Smooth muscle cell (in vitro differentiated cells): ENCODE measurements around the gene HAPSTR1. TPM values are rescaled to one million over a fixed set of nuclear protein-coding genes. Genes with fewer than 3 reads are reported as not detected.

Source experiments
- DNase-seq: peaks from one replicate; lab custom pipeline; 2025; ENCODE audit not compliant: unreplicated experiment; lab: John Stamatoyannopoulos, UW
- H2AFZ ChIP-seq: fragments of 200-600 bp; sonication (generic); 2 replicates; pipeline ENCODE4 v1.6.0; 2016; ENCODE audit warnings: antibody characterized with exemption, low read depth, mild to moderate bottlenecking
- H3F3A ChIP-seq: fragments of 200-600 bp; sonication (generic); 2 replicates; pipeline ENCODE4 v1.6.0; 2017; ENCODE audit warnings: antibody characterized with exemption, low read depth
- H3K27ac ChIP-seq: fragments of 200-600 bp; sonication (generic); 2 replicates; pipeline ENCODE4 v1.5.1; 2016; ENCODE audit warnings: low read depth, mild to moderate bottlenecking
- H3K27me3 ChIP-seq: fragments of 200-600 bp; sonication (generic); 2 replicates; pipeline ENCODE4 v1.6.1; 2016; ENCODE audit warnings: low read depth, mild to moderate bottlenecking
- H3K36me3 ChIP-seq: fragments of 200-600 bp; sonication (generic); 2 replicates; pipeline ENCODE4 v1.5.1; 2016; ENCODE audit warnings: low read depth
- H3K4me1 ChIP-seq: fragments of 200-600 bp; sonication (generic); 2 replicates; pipeline ENCODE4 v1.5.1; 2016; ENCODE audit warnings: low read depth
- H3K4me2 ChIP-seq: fragments of 200-600 bp; sonication (generic); 2 replicates; pipeline ENCODE4 v1.6.0; 2016; ENCODE audit warnings: mild to moderate bottlenecking
- H3K4me3 ChIP-seq: fragments of 200-600 bp; sonication (generic); 2 replicates; pipeline ENCODE4 v1.5.1; 2016; ENCODE audit warnings: mild to moderate bottlenecking
- H3K79me2 ChIP-seq: fragments of 200-600 bp; sonication (generic); 2 replicates; pipeline ENCODE4 v1.6.0; 2016; ENCODE audit warnings: low read depth, mild to moderate bottlenecking
- H3K9ac ChIP-seq: fragments of 200-600 bp; sonication (generic); 2 replicates; pipeline ENCODE4 v1.6.0; 2016; ENCODE audit warnings: low read depth
- H3K9me3 ChIP-seq: fragments of 200-600 bp; sonication (generic); replicated peaks from 2 replicates; pipeline ENCODE4 v1.5.1; 2016; ENCODE audit warnings: low read depth
- H4K20me1 ChIP-seq: fragments of 200-600 bp; sonication (generic); 2 replicates; pipeline ENCODE4 v1.6.0; 2016; ENCODE audit warnings: low read depth
- CTCF ChIP-seq: fragments of 200-600 bp; sonication (generic); IDR thresholded peaks from 2 replicates; pipeline ENCODE4 v1.5.1; 2017; ENCODE audit warnings: borderline replicate concordance, mild to moderate bottlenecking, antibody characterized with exemption; ENCODE audit not compliant: insufficient read depth, poor library complexity, severe bottlenecking
- WGBS: methylation state at CpG from one replicate; pipeline ENCODE4 v1.1.7; 2016; ENCODE audit warnings: low lambda C conversion rate; 5-methylcytosine and 5-hydroxymethylcytosine counted together
- polyA plus RNA-seq: library from polyadenylated mRNA; unstranded; fragments of >200 nt; fragmentation: Nextera tagmentation; extraction: Ambion mirVana; gene quantifications from 2 replicates; pipeline ENCODE4 v1.2.1, GENCODE V29; 2016
- total RNA-seq: library from RNA; depleted of rRNA; stranded (reverse); fragments of >200 nt; gene quantifications from 2 replicates; pipeline ENCODE4 v1.2.3, GENCODE V29; 2014

Gene HAPSTR1
- total and polyA plus RNA-seq, 2 experiments from 2014 or later, result 26.7 to 77.5 TPM

GRCh38 chr16:9091867-9092281 is 430 bp downstream of the HAPSTR1 start:
- H3K27ac ChIP-seq, result peak overlapping the region; percentile 90
- no peak for DNase-seq
- H3K9ac ChIP-seq, result peak overlapping the region; percentile 96
- H3K36me3 ChIP-seq, result no peaks in the 10 kb centered on the region
- no peak overlapping the region for H2AFZ ChIP-seq
- peaks cover 46% of the 10 kb centered on the region for H4K20me1 ChIP-seq
- no peaks in the 10 kb centered on the region for H3K27me3 ChIP-seq
- WGBS, result 4% methylated on average over 18 of the region's 51 CpGs
- peaks cover 33% of the 10 kb centered on the region for H3K4me1 ChIP-seq
- no peak for TF ChIP-seq CTCF
- peak overlapping the region; percentile 98 for H3K4me3 ChIP-seq
- peaks cover 11% of the 10 kb centered on the region for H3F3A ChIP-seq
- no peaks in the 10 kb centered on the region for H3K9me3 ChIP-seq
- peak overlapping the region; percentile 95 for H3K4me2 ChIP-seq
- H3K79me2 ChIP-seq, result peaks cover 54% of the 10 kb centered on the region

- H3K9ac ChIP-seq, result peak overlapping the region; percentile 96
- no peaks in the 10 kb centered on the region for H3K9me3 ChIP-seq
- peak; percentile 24 for DNase-seq
- H3K79me2 ChIP-seq, result peaks cover 60% of the 10 kb centered on the region
- peak overlapping the region; percentile 98 for H3K4me3 ChIP-seq
- TF ChIP-seq CTCF, result peak; percentile 17
- H3K27ac ChIP-seq, result peak overlapping the region; percentile 90
- H3K4me2 ChIP-seq, result peak overlapping the region; percentile 95
- no peaks in the 10 kb centered on the region for H3K36me3 ChIP-seq
- WGBS, result under 1% methylated on average over 34 of the region's 64 CpGs
- peaks cover 11% of the 10 kb centered on the region for H3F3A ChIP-seq
- H4K20me1 ChIP-seq, result peaks cover 51% of the 10 kb centered on the region
- H3K27me3 ChIP-seq, result no peaks in the 10 kb centered on the region
- peaks cover 36% of the 10 kb centered on the region for H3K4me1 ChIP-seq
- no peak overlapping the region for H2AFZ ChIP-seq
These were observed 986 bp downstream of the HAPSTR1 start for GRCh38 chr16:9092282-9092977.

- Histone ChIP-seq H4K20me1 (peaks cover 57% of the 10 kb centered on the region), H3K27me3 (no peaks in the 10 kb centered on the region), H3K9ac (peak overlapping the region; percentile 96), H3K4me3 (peak overlapping the region; percentile 98), H2AFZ (no peak overlapping the region), H3K4me2 (peak overlapping the region; percentile 95), H3K79me2 (peaks cover 65% of the 10 kb centered on the region), H3K27ac (peak overlapping the region; percentile 90), H3K9me3 (no peaks in the 10 kb centered on the region), H3K4me1 (peaks cover 40% of the 10 kb centered on the region), H3K36me3 (no peaks in the 10 kb centered on the region), H3F3A (peaks cover 11% of the 10 kb centered on the region)
- TF ChIP-seq CTCF, result no peak
- WGBS, result 1% methylated on average over 18 of the region's 18 CpGs
- DNase-seq, result no peak
These were observed 1.5 kb downstream of the HAPSTR1 start for GRCh38 chr16:9092978-9093344.
